ENCODE measurements around the gene GPN2.

DNA sequence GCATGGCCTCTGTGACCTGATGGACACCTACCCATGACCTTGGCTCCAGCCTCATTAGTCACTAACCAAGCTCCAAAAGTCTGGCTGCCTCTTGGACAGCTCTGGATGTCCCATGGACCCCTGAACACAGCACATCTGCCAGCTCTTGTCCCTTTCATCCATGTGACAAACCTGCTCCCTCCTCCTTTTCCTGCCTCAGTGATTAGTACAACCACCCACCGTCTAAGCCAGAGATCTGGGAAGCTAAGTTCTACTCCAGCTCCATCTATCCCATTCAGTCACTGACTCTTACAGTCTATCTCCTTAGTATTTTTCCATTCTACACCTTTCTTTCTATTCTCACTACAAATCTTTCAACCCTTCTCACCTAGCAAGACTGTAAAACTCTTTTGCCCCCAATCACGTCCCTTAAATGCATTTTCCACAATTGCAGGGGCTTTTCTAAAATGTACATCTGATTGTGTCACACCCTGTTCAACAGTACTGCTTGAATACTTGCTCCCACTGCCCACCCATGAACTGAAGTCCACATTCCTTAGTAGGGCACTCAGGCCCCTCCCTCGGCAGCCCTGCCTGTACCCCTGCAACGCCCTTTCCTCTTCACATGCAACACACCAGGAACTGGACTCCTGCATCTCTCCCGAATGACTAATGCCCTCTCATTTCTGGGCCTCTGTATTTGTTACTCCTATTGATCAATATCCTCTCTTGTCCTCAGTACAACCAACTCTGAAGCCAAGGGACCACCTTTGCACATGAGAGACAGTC lies 7.2 kb downstream of the GPN2 start:
- no peak for TF ChIP-seq POLR2A (IDR thresholded peaks at IDR 0.05; ENCODE audit: low read depth, low read length)
- no peak for TF ChIP-seq POLR2AphosphoS5 (IDR thresholded peaks at IDR 0.05; ENCODE audit: low read depth, low read length)

All from GM12891 (cell line).